GM18909 (cell line): ENCODE data around the gene B3GAT2.

Source experiments
- ATAC-seq: cut with Tn5 transposase; IDR thresholded peaks from one replicate; pipeline ENCODE4 v1.9.1; 2021; ENCODE audit warnings: mild to moderate bottlenecking; ENCODE audit not compliant: unreplicated experiment, poor library complexity

Gene B3GAT2

GRCh38 chr6:70901324-70901723 lies 55.5 kb downstream of the B3GAT2 start:
- no peak for ATAC-seq

- ATAC-seq = no peak
These were observed 56.8 kb downstream of the B3GAT2 start for GRCh38 chr6:70900047-70900446.

- ATAC-seq = no peak
These were observed 62.9 kb downstream of the B3GAT2 start for GRCh38 chr6:70894001-70894400.

- no peak for ATAC-seq
These were observed 67.6 kb downstream of the B3GAT2 start for GRCh38 chr6:70889270-70889669.

- ATAC-seq = no peak
These were observed 70.2 kb downstream of the B3GAT2 start for GRCh38 chr6:70886661-70887060.

GRCh38 chr6:70886071-70886470 lies 70.8 kb downstream of the B3GAT2 start:
- no peak for ATAC-seq

- ATAC-seq = peak; percentile 82
These were observed 72.5 kb downstream of the B3GAT2 start for GRCh38 chr6:70884074-70884983.

- no peak for ATAC-seq
These were observed 77.4 kb downstream of the B3GAT2 start for GRCh38 chr6:70879496-70879895.

- ATAC-seq = no peak
These were observed 82.5 kb downstream of the B3GAT2 start for GRCh38 chr6:70874181-70874913.

- no peak for ATAC-seq
These were observed 84.4 kb downstream of the B3GAT2 start for GRCh38 chr6:70872469-70872868.

- ATAC-seq = no peak
These were observed 92.5 kb downstream of the B3GAT2 start for GRCh38 chr6:70864401-70864800.

- no peak for ATAC-seq
These were observed 93.5 kb downstream of the B3GAT2 start for GRCh38 chr6:70863343-70863742.

- ATAC-seq = no peak
These were observed 95.9 kb downstream of the B3GAT2 start for GRCh38 chr6:70860920-70861319.

GRCh38 chr6:70860045-70860444 lies 96.8 kb downstream of the B3GAT2 start:
- no peak for ATAC-seq

- peak; percentile 100 for ATAC-seq
These were observed 99.3 kb downstream of the B3GAT2 start for GRCh38 chr6:70857387-70858077.

- no peak for ATAC-seq
These were observed 104.1 kb downstream of the B3GAT2 start for GRCh38 chr6:70852667-70853246.

GRCh38 chr6:70849348-70850069 lies 107.4 kb downstream of the B3GAT2 start:
- no peak for ATAC-seq

GRCh38 chr6:70847106-70848084 lies 109.5 kb downstream of the B3GAT2 start:
- ATAC-seq = no peak
